Measurements from ENCODE around the gene KDM4C.
"Not testable (repeated sequence)": the region's sequence is repeated elsewhere in the genome, so short reads cannot be mapped to it uniquely, and the experiment has no call there.

The KDM4C gene

DNA sequence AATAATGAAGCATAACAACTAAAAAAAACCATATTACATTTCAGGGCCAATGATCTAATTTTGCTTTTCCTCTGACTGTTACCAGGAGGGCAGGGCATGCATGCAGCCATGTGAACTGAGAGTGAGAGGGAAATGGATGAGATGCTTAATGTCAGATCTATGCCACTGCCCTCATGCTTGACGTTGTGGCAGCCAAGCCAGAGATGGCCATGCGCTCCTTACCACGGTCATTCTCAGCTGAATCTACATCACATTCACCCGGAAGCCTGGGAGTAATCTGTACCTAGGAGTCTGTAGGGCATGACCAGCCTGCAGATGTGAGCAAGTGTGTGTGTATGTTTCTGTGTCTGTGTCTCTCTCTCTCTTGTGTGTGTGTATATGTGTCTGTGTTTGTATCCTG lies 183.7 kb downstream of the KDM4C start:
- DNase-seq: no peak

DNA sequence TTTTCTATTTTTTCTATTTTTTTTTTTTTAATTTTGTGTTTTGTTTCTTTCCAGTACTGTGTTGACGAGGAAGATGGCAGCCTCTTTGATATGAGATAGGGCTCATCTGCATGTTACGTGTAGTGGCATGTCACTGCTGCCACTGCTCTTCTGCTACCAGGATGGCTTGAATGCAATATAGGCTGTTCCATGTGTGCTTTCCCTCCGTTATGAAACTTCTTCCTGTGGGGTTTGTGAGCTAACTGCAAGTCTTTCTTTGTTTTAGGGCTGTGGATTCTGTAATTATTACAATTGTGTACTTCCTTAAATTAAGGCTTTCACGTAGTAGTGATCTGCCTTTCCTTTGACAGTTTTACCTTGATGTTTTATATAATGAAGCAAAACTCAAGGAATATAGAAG lies 184.6 kb downstream of the KDM4C start:
- no peak for DNase-seq

DNA sequence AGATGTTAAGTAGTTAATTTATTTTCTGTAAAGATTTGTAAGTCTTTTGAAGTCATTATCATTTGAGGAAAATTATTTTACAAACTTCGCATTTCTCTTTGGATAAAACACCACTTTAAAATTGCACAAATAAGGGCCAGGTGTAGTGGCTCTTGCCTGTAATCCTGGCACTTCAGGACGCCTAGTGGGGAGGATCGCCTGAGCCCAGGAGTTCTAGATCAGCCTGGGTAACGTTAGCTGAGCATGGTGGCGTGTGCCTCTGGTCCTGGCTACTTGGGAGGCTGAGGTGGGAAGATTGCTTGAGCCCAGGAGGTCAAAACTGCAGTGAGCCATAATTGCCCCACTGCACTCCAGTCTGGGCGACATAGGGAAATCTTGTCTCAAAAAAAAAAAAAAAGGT lies 185.5 kb downstream of the KDM4C start:
- DNase-seq: no peak

DNA sequence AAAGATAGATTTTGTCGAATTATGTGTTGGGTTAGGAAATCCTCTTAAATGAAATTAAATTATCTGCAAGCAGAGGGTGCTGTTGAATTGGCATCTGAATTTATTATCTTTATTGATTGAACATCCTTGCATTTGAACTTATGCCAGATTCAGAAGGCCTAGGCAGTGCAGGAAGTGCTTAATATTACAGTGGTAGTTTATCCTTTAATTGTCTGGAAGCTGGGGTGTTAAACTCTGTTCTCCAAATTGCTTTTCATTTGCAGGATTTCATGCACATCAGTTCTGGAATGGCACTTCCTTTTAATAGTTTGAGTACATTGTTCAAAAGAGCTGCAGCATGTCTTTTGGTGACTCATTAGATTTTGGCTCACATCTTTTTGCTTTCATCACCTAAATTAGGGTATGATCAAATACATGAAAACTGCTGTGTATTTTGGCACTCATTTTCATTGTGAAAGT lies 186.3 kb downstream of the KDM4C start:
- no peak for DNase-seq

DNA sequence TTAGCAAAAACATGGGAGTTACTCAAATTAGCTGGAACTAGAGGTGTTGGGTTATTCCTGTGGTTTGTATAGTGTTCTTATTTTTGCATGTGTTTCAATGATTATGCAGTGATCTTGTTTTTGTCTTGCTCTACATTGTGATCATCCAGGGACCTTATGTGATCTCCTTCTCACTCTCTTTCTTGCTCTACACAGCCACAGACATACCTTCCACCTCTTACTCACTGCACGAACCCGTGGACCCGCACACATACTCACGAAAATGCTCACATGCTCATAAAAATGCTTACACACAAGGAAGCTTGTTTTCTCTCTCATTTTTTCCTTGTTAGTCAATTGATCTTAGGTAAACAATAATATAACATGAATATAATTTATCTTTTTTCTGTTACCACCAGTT lies 187.1 kb downstream of the KDM4C start:
- DNase-seq: no peak

DNA sequence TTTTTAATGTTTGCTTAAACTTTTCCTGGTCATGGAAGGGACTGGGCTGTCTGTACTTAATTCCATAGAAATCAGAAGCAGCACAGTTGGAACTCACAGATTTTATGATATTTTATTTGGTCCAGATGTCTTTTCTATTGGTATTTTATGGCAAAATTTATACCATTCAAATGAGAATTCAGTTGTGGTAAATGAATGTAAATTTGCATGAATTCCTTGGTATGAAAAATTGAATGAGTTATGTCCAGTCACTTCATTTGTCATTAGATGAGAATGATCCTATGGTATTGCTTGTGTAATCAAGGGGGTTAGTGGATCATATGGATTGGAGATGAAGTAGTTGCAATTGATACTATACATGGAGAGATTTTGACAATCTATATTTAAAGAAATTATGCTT lies 188.0 kb downstream of the KDM4C start:
- DNase-seq: no peak

DNA sequence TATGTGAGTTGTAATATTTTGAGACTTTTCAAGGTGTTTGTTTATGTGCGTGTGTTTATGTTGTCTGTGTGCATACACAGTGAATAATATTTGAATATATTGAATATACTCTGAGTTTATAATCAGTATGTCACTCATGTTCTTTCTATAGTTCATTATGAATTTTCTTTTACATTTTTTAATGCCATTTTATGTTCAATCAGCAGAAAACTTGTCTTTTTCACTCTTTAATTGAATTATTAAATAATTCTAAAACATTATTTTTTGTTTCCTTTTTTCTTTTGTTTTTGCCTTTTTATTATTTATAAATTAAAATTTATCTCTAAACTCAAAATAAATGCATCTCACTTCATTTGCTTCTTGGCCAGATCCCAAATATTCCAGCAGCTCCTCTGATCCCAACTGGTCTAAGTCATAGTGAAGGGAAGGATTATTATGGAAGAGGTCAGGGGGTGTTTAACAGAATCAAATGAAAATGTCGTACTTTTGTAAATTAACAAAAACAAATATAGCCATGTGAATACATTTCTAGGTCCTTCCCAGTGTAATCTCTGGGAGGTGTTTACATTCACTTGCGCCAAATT lies 188.9 kb downstream of the KDM4C start:
- DNase-seq: no peak

DNA sequence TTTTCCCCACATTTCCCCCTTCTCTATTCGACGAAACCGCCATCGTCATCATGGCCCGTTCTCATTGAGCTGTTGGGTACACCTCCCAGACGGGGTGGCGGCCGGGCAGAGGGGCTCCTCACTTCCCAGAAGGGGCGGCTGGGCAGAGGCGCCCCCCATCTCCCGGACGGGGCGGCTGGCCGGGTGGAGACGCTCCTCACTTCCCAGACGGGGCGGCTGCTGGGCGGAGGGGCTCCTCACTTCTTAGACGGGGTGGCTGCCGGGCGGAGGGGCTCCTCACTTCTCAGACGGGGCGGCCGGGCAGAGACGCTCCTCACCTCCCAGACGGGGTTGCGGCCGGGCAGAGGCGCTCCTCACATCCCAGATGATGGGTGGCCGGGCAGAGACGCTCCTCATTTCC lies 191.1 kb downstream of the KDM4C start:
- not testable (repeated sequence) for DNase-seq

DNA sequence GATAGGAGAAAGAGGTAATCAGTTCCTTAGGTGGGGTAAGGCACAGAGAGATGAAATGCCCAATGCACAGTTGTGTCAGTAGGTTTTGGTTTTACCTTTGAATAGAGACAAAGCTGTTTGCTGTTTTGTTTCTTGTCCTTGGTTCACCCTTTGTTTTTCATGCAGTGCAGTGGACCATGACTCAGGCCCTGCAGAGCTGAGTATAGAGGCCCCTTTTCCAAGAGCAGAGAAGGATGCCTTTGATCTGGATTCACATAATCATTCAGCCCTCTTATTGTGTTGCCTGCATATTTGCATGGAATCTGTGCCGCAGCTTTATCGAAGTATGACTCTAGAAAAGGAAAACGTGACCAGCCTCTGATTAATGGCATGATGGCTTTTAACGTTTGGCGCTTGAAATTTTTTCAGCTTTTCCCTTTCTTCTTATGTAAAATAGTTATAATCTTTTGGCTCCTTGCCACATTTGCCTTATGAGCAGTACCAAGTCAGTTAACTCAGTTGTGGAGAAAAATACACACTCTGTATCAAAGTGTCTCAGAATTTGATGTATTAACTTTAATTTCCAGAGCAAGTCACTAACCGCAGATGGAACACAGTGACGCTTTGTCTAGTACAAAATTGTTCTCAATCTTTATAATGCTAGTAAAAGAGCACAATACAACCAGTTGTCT lies 197.6 kb downstream of the KDM4C start:
- no peak for DNase-seq

DNA sequence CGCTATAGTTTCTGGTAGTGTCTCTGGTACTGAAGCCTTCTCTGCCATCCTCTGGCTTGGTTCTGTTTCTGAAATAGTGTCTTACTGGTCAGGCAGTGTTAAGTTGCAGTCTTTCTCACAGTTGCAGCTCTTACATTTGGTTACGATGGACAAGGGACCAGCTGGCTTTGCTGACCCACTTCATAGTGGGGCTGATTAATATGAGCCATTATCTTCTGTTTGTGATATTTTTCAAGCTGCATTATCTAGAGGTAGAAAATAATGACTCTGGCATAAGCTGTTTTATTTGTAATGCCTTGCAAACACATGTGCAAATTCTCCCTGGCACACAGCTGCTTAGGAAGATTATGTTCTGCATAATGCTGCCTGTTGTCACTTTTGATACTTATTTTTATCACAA lies 199.1 kb downstream of the KDM4C start:
- DNase-seq: no peak

DNA sequence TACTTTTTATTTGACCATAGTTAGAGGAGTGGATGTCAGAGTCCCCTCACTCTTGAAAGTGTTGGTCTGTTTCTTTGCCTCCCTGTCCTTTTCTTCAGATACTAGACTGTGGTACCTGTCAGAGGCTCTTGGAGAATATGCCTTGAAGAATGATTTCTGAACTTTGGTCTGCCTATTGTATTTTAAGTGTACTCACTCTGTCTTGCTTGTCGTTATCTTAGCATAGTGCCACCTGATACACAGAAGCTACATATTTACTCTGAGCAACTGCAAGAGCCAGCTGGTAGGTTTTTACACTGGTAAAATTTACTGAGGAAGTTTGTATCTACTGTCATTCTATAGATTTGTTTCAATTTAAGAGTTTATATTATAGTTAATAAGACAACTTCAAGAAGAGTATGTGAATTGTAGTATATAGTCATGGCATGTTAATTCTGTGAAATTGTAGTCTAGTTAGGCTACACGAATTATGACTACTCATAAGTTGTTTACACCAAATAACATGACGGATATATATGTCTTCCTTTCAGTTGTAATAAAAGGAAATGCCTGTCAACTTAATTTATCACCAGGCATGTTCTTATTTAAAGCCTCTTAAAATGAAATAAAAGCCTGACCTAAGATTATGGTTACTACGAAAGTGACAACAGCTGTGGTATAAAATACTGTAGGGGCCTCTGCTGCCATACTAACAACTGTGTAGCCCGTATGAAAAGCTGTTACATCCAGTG lies 201.7 kb downstream of the KDM4C start:
- DNase-seq: no peak

DNA sequence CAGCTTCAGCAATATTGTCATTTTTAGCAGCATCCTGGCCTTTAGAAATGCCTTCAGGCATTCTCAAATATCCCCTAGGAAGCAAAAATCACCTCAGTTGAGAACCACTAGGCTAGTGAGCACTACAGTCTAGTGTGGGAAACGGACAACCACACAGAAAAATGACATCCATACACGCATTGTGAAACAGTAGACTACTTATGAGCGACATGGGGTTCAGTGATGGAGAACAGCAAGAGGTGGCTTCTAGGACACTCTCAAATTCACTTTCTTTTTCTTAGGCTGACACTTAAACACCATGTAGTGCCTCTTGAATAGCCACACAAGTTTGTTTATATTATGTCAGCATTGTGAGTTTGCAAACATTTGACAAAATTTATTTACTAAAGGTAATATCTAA lies 203.0 kb downstream of the KDM4C start:
- DNase-seq: no peak

DNA sequence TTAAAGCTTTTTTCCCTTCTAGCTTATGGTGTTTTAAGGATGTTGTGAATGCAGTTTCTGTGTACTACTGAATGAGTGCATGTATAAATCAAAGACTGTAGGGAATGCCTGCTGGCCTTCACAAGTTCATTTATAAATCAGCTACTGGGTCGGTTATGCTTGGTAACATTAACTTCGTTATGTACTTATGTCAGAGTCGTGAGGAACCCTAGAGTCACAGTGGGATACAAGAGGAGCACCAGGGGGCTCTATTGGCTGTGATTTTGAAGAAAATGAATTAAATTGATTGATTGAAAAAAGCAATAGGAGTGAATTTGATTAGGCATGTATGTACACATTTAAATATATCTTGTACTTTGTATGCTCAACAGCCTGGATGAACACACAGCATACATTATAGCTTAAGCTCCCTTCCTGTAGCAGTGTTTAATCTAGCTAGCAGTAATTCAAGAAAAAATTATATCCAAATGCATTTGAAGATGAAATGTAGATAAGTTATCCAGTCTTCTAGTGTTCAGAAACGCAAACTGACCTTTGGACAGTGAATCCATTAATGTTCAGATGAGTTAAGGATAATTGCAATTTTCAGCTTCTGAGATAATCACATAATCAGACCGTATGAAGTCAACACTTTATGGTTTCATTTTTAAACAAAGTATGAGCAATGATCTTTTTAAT lies 204.2 kb downstream of the KDM4C start:
- DNase-seq: no peak

DNA sequence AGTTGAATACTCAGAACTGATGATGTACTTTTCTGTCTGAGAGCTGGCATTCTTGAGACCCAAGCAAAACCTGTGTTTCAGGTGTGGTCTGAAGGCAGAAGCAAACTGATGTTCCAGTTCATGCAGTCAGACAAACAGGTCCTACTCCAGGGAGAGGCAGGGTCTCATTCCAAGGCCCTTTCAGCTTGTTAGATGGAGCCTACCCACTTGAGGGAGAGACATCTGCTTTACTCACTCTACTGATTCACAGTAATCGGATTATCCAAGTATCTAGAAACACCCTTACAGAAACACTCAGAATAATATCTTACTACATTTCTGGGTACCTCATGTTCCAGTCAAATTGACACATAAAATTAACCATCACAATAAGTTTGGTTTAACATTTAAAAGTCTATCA lies 207.8 kb downstream of the KDM4C start:
- DNase-seq: no peak

DNA sequence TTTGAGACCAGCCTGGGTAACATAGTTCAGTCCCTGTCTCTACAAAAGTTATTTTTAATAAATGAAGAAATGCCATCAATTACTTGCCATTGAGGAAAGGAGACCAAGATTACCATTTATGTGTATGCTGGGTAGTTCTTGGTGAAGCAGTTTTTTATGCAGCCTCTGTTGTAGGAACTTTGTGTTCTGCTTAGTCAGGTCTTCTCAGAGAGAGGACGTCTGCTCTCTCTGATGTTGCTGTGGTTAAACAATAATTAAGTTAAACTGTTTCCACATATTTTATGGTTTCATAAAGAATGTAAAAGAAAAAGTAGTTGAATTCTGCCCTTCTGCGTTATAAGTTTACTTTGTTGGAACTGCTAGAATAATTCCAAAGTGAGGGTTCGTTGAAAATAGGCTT lies 210.5 kb downstream of the KDM4C start:
- DNase-seq: no peak

DNA sequence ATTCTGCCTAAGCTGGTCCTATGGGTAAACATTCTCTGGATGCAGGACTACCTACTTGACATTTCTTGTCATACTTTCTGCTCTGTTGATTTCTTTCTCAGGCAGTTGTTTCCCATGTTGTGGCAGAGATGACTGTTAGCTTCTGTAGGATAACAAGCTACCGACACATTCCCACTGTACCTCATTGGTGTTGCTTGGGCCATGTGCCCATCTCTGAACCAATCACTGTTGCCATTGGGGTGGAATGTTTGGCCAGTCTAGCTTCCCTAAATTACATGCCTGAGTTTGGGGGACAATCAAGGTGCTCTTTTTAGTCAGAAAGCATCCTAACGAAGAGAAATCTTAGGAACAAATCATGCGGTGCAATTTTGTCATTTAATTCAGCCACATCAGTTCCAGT lies 212.0 kb downstream of the KDM4C start:
- no peak for DNase-seq

DNA sequence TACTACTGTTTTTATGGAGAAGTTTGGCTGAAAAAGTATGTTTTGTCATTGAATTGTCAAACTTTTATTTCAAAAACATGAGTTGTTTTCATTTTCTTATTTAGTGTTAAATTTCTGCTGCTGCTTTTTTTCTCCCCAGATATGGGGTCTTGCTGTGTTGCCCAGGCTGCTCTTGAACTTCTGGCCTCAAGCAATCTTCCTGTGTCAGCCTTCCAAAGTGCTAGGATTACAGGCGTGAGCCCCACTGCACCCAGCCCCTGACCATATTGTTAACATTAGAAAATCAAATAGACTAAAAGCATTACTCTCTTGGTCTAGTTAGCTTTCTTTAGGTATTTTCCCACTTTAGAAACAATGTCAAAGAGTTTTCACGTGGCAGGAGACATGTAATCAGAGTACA lies 215.3 kb downstream of the KDM4C start:
- DNase-seq: no peak

DNA sequence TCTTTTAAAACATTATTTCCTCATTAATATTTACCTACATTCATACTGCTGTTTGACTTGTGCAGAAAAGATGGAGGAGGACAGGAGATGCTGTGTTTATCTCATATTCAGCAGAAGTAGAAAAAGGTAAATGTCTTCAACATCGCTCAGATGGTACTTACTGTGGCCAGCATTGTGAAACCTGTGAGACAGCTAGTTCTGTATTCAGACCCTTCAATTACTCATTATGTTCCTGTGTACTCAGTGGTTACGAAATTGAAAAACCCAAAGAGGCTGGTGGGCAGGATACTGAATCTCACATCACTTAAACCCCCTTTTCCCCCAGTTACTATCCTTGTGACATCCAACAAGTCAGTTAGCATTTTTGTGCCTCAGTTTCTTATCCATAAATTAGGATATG lies 216.0 kb downstream of the KDM4C start:
- no peak for DNase-seq

DNA sequence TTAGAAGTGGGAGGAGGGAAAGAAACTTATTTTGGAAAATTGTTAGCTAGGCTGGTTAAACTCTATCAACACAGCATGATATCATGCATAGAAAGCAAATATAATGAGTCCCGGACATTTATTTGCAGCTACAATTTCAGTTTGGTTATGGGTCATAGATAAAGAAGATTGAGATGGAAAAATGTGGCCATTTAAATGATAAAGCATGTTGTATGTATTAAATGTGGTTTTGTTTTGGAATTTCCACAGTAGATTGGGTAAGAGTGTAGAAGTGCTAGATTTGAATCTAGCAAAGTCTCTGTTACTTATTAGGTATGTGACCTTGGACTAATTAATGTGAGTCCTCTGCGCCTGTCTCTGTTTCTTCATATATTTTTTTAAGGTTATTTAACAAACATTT lies 217.4 kb downstream of the KDM4C start:
- no peak for DNase-seq

DNA sequence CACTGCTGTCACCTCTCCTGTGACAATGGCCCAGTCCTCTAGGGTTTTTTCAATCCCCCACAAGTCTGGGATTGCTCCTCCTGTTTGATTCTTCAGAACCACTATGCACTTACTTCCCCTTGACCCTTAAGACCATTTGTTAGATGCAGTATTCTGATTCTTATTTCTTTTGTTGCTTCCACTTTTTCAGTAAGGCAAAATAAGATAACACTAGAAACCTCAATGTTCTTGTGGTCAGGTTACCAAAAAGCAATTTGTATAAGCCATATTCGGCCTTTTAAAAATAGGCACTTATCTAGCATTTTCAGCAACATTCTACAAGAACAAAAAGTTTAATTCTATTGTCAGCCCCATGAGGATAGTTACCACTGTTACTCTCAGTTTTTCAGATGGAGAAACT lies 220.0 kb downstream of the KDM4C start:
- DNase-seq: no peak

DNA sequence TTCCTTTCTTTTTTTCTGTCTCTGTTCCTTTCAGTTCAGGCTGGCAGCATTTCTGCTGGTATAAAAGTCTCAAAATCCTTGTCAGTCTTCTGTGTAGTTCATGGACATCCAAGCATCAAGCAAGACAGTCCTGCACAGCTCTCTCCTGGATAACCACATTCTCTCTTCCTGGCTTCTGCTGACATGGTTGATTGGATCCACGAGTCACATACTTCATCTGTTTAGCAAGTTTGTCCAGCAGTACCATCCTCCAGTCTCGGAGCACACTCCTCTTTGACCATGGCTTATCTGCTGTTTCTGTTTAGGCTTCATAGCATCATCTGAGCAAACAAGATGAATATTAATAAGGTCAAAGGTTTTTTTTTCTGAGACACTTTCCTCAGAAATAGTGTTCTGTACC lies 220.8 kb downstream of the KDM4C start:
- no peak for DNase-seq

DNA sequence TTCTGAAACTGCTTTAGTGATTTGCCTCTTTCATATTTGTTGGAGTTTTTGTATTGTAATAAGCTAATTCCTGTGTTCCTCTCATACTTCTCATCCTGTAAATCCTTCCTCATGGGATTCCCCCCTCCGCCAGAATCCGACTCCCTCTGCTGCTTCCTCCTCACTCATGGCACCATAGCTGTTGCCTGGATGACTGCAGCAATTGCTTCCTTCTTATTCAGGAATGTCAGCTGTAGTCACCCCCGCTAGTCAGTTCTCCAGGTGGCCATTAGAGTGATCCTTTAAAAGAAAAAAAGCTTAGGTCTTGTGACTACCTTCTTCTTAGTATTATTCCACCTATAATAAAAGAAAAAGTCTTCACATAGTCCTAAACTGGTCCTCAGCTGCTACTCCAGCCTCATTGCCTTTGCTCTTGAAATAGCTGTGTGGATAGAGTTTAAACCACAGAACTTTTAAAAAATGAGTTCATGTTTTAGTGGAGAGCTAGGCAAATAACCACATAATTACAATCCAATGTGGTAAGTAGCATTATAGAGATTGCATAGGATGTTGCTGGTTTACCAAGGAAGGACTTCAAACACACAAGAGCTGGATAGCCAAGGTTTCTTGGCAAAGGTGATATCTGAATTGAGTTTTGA lies 227.3 kb downstream of the KDM4C start:
- no peak for DNase-seq

DNA sequence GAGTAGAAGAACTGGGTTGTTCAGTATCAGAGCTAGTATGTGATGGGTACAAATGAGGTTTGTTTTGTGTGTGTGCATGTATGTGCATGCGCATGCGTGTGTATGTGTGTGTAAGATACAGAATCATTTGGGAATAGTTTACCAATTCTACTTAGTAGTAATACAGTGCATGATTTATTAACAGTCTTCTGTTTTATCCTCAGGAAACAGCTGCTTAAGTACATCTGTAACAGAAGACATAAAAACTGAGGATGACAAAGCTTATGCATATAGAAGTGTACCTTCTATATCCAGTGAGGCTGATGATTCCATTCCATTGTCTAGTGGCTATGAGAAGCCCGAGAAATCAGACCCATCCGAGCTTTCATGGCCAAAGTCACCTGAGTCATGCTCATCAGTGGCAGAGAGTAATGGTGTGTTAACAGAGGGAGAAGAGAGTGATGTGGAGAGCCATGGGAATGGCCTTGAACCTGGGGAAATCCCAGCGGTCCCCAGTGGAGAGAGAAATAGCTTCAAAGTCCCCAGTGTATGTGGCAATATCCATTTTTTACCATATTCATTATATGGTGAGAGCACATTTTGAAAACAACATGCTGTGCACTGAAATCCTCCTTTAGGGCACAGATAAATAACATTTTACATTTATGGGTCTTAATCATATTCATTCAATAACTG lies 228.5 kb downstream of the KDM4C start:
- no peak for DNase-seq

Measured in activated CD4-positive, alpha-beta T cell treated with anti-CD3 and anti-CD28 coated beads, Interleukin-2, amount 50 U/mL, for 48 hours (primary cell).